Transverse colon (tissue), 4 donors: ENCODE results near the gene IGFLR1.

Experiments
- CTCF ChIP-seq, 5 experiments: fragments of 200-600 bp in 3 of 5; fragments of 450-650 bp in 2 of 5; sonication (generic) in 3 of 5; IDR thresholded peaks; 1 replicate in 2 of 5; 2 replicates in 3 of 5; pipeline ENCODE4 v1.5.1; 2016 to 2017; ENCODE audit warnings: antibody characterized with exemption in 5 of 5, inconsistent platforms in 3 of 5, mild to moderate bottlenecking in 2 of 5, moderate library complexity in 1 of 5
- EP300 ChIP-seq: sonication (generic); formaldehyde crosslinking; IDR thresholded peaks from one replicate; pipeline ENCODE4 v1.6.1; 2017; ENCODE audit warnings: antibody characterized with exemption, low read depth
- POLR2A ChIP-seq: fragments of 450-650 bp; IDR thresholded peaks from one replicate; pipeline ENCODE4 v1.6.1; 2016; ENCODE audit warnings: antibody characterized with exemption, mild to moderate bottlenecking, moderate library complexity
- POLR2AphosphoS5 ChIP-seq, 3 donors: sonication (generic); formaldehyde crosslinking; IDR thresholded peaks; one replicate each; pipeline ENCODE4 v1.6.1; 2016; ENCODE audit warnings: antibody characterized with exemption in 3 of 3

GRCh38 chr19:35746531-35746930 lies 4.3 kb upstream of the IGFLR1 start:
- no peak for TF ChIP-seq CTCF (IDR thresholded peaks at IDR 0.05)
- TF ChIP-seq POLR2AphosphoS5 (IDR thresholded peaks at IDR 0.05): no peak
- TF ChIP-seq POLR2A: no peak
- TF ChIP-seq EP300: no peak
